Measurements from ENCODE around the gene MED7. TPM values are rescaled to one million over a fixed set of nuclear protein-coding genes. Genes with fewer than 3 reads are reported as not detected.
A peak's percentile ranks its signal among the peaks of the same experiment; 100 is the strongest.

Gene MED7
- total RNA-seq, 3 donors from 2014 or later: 7.5 to 9.3 (median 9.1) TPM

DNA sequence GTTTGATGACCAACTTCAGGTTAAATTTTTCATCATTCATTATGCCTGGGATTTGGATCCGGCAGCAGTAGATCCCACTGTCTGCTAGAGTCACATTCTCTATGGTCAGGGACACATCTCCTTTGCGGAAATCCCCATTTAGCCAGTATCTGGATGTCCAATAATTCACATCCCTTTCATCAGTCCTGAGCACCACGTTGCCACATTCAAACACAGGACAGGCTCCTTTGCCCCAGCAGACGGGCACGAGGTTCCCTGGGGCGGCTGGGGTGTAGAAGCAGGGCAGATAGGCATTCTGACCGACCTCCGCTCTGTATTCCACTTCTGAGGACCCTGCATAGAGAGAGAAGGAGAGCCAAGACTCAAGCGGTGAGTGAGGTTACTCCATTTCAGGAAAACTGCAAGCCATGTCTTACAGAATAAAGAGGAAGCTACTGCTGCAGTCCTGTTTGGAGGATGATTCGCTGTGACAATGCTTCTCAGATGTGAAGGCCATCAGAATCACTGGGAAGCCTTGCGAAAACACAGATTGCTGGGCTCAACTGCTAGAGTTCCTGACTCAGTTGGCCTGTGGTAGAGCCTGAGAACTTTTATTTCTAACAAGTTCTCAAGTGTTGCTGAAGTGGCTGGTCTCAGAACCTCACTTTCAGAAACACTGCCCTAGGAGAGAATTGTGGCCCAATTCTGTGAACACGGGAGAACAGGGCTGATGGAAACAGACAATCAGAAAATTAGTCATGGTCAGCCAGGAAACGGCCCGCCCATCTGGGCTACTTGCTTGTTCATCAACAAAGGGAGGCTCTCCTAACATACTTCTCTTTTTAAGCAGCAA, 35.8 kb downstream of the MED7 start:
- Mint-ChIP-seq H3K36me3 (ENCODE audit: insufficient read depth) (peaks cover 7% of the 10 kb centered on the region), H3K4me3 (peak overlapping the region; percentile 48), H3K27me3 (ENCODE audit: low read depth) (no peaks in the 10 kb centered on the region), H3K4me1 (ENCODE audit: low read depth) (peaks cover 42% of the 10 kb centered on the region), H3K9me3 (no peaks in the 10 kb centered on the region)
- ATAC-seq (peak; percentile 9 to 26), DNase-seq (no peak)

DNA sequence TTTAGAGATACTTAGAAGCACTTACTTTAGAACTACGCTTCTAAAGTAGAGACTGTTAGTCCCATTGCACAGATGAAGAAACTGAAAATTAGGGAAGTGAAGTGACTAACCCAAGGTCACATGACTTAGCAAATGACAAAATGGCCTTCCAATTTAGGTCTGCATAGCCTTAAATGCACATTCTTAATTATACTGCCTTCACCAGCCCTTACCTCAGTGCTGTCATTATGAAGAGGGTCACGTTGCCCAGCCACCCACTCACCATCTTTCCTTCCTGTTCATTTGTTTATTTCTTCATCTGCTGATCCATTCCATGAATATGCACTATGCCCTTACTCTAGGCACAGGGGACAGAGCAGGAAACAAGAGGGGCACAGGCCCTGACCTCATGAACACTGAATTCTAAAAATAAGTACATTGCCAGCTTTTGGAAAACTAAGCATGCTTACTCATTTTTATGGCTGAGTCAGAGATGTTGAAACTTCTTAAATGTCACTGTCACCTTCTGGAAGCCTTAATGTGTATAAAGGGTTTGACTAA, 42.5 kb downstream of the MED7 start:
- no peak for DNase-seq
- H3K36me3 Mint-ChIP-seq (ENCODE audit: insufficient read depth): peaks cover 4% of the 10 kb centered on the region
- peaks cover 6% of the 10 kb centered on the region for H3K4me1 Mint-ChIP-seq (ENCODE audit: low read depth)
- no peak overlapping the region for H3K4me3 Mint-ChIP-seq
- no peaks in the 10 kb centered on the region for H3K27me3 Mint-ChIP-seq (ENCODE audit: low read depth)
- ATAC-seq: peak; percentile 90 to 91
- no peaks in the 10 kb centered on the region for H3K9me3 Mint-ChIP-seq

DNA sequence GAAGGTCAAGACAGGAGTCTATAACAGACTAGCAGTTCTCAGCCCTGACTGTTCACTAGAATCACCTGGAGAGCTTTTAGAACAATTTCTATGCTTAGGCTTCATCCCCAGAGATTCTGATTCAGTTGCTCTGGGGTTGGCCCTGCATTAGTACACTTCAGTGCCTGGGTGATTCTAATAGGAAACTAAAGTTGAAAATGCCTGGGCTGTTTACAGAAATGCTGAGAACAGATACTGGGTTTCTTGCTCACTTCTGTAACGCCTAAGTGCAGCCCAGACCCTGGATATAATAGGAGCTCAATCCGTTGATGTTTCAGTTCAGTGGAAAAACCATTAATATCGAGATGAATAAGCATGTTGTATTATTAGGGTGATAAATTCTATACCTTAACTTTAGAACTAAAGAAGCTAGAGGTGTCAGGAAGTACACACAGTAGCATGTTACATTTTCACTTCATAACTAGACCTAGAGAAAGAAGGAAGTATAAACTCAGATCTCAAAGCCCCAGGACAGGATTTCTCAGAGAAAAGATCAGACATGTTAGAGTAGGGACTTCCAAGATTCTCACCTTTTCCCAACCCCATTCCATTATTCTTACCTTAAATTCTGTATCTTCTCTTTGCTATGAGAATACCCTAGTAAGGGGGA, 54.2 kb downstream of the MED7 start:
- peaks cover 18% of the 10 kb centered on the region for H3K36me3 Mint-ChIP-seq (ENCODE audit: insufficient read depth)
- ATAC-seq: no peak
- no peaks in the 10 kb centered on the region for H3K4me1 Mint-ChIP-seq (ENCODE audit: low read depth)
- no peaks in the 10 kb centered on the region for H3K27me3 Mint-ChIP-seq (ENCODE audit: low read depth)
- no peak overlapping the region for H3K4me3 Mint-ChIP-seq
- no peak for DNase-seq
- H3K9me3 Mint-ChIP-seq: no peaks in the 10 kb centered on the region

Other genes starting within 250 kb of the MED7 start
- gene TIMD4, start 179.6 kb downstream of the MED7 start, total RNA-seq: 1 to 10 TPM in 2 of 3 donors, under 1 TPM in 1; 0.52 to 1.4 (median 1.2) TPM
- gene HAVCR1, start 83.7 kb downstream of the MED7 start, total RNA-seq: not detected
- gene HAVCR2, start 33.8 kb downstream of the MED7 start, total RNA-seq: 1 to 10 TPM; 3.4 to 8.9 (median 4.4) TPM
- under 1 TPM; 0.18 to 0.25 (median 0.22) TPM for gene GARIN3, start 23.4 kb upstream of the MED7 start, total RNA-seq
- gene ITK, start 38.0 kb upstream of the MED7 start, total RNA-seq: 100 to 1,000 TPM; 227 to 260 (median 249) TPM
- gene CYFIP2, start 123.3 kb upstream of the MED7 start, total RNA-seq: 100 to 1,000 TPM; 160 to 191 (median 175) TPM